CD8-positive, alpha-beta memory T cell (primary cell): ENCODE data around the gene CATSPER1. TPM values are rescaled to one million over a fixed set of nuclear protein-coding genes. Genes with fewer than 3 reads are reported as not detected.

ENCODE experiments used
- CTCF ChIA-PET: fragments of 350-600 bp; sonication (Branson Sonifier 250); formaldehyde crosslinking; loops from one replicate; lab custom pipeline; 2021; ENCODE audit warnings: antibody characterized with exemption; lab: Charles Lee
- POLR2A ChIA-PET: fragments of 350-600 bp; sonication (Branson Sonifier 250); formaldehyde crosslinking; loops from one replicate; lab custom pipeline; 2021; ENCODE audit warnings: antibody characterized with exemption; lab: Charles Lee
- DNase-seq, 5 donors: peaks; one replicate each; pipeline versions ENCODE4 v3.0.0 to v3.0.0-alpha.2; 2020 to 2022; ENCODE audit warnings: mixed read lengths in 1 of 5
- H3K27ac ChIP-seq: one replicate; pipeline ENCODE4 v1.7.0; 2013; ENCODE audit warnings: low read depth, mild to moderate bottlenecking, low read length, moderate library complexity
- H3K27me3 ChIP-seq: 2 replicates; pipeline ENCODE4 v1.7.0; 2013; ENCODE audit warnings: low read length, mild to moderate bottlenecking; ENCODE audit not compliant: insufficient read depth, poor library complexity, severe bottlenecking
- H3K36me3 ChIP-seq: 2 replicates; pipeline ENCODE4 v1.7.0; 2013; ENCODE audit warnings: mild to moderate bottlenecking, low read length, moderate library complexity; ENCODE audit not compliant: insufficient read depth
- H3K4me1 ChIP-seq: 2 replicates; pipeline ENCODE4 v1.7.0; 2013; ENCODE audit warnings: mild to moderate bottlenecking, low read length, moderate library complexity; ENCODE audit not compliant: insufficient read depth
- H3K4me3 ChIP-seq: 2 replicates; pipeline ENCODE4 v1.7.0; 2013; ENCODE audit warnings: mild to moderate bottlenecking, low read length
- H3K9me3 ChIP-seq: 2 replicates; pipeline ENCODE4 v1.7.0; 2013; ENCODE audit warnings: mild to moderate bottlenecking, low read length
- H3K27ac Mint-ChIP-seq, 8 donors: one replicate each; pipeline ENCODE4 v1.8.0; 2020 to 2021; ENCODE audit warnings: mixed read lengths in 8 of 8, mild to moderate bottlenecking in 6 of 8, inconsistent platforms in 3 of 8, moderate library complexity in 3 of 8
- H3K27me3 Mint-ChIP-seq, 2 donors: one replicate each; pipeline ENCODE4 v1.8.0; 2020 to 2021; ENCODE audit warnings: mixed read lengths in 2 of 2, mild to moderate bottlenecking in 1 of 2, moderate library complexity in 1 of 2
- H3K36me3 Mint-ChIP-seq, 3 donors: one replicate each; pipeline ENCODE4 v1.8.0; 2020 to 2021; ENCODE audit warnings: mixed read lengths in 3 of 3, inconsistent platforms in 1 of 3, mild to moderate bottlenecking in 1 of 3
- H3K4me1 Mint-ChIP-seq, 3 donors: one replicate each; pipeline ENCODE4 v1.8.0; 2020 to 2021; ENCODE audit warnings: mixed read lengths in 3 of 3, inconsistent platforms in 1 of 3, mild to moderate bottlenecking in 1 of 3
- H3K4me3 Mint-ChIP-seq, 7 donors: one replicate each; pipeline ENCODE4 v1.8.0; 2020 to 2021; ENCODE audit warnings: mixed read lengths in 7 of 7, mild to moderate bottlenecking in 6 of 7, moderate library complexity in 4 of 7, inconsistent platforms in 2 of 7
- H3K9me3 Mint-ChIP-seq, 5 donors: one replicate each; pipeline ENCODE4 v1.8.0; 2020 to 2022; ENCODE audit warnings: mixed read lengths in 5 of 5, mild to moderate bottlenecking in 3 of 5, moderate library complexity in 2 of 5, inconsistent platforms in 1 of 5
- polyA plus RNA-seq: library from polyadenylated mRNA; unstranded; fragments of 300-500 nt; fragmentation: Illumina TruSeq; gene quantifications from one replicate; pipeline ENCODE4 v1.2.3, GENCODE V29; 2021
- total RNA-seq, 2 experiments: library from RNA; stranded (reverse); gene quantifications; one replicate each; pipeline ENCODE4 v1.2.3, GENCODE V29; 2021

CATSPER1 gene
- total and polyA plus RNA-seq, 3 experiments from 2014 or later, result not detected

GRCh38 chr11:65988791-65989592 is 37.3 kb downstream of the CATSPER1 start:
- Histone ChIP-seq H3K36me3 (no peaks in the 10 kb centered on the region), H3K9me3 (no peaks in the 10 kb centered on the region), H3K27ac (no peak overlapping the region), H3K27me3 (no peaks in the 10 kb centered on the region), H3K4me1 (no peaks in the 10 kb centered on the region), H3K4me3 (no peak overlapping the region)
- Mint-ChIP-seq H3K4me3 (no peak overlapping the region), H3K27me3 (no peaks in the 10 kb centered on the region), H3K4me1 (peaks cover 5 to 7% (median 6%) of the 10 kb centered on the region in 3 donors), H3K27ac (peak overlapping the region in 5 of 8 donors; percentile 37 to 90 (median 74)), H3K9me3 (no peaks in the 10 kb centered on the region), H3K36me3 (peaks cover 0 to 5% (median 1%) of the 10 kb centered on the region in 3 donors)
- DNase-seq, result peak; percentile 80 to 92 (median 89)
- POLR2A ChIA-PET, result interaction anchor here (0.6 to 0.7 kb wide), 2 partner anchors 126 to 336 kb away, joined by 3 to 4 read pairs; no protein-coding TSS in a partner anchor
- CTCF ChIA-PET, result interaction anchor here (0.7 to 7.9 kb wide), 10 partner anchors 33 to 277 kb away, joined by 3 to 87 read pairs (median 4); partner anchors contain the start of genes AP5B1, CCDC85B, FIBP and FOSL1

DNA sequence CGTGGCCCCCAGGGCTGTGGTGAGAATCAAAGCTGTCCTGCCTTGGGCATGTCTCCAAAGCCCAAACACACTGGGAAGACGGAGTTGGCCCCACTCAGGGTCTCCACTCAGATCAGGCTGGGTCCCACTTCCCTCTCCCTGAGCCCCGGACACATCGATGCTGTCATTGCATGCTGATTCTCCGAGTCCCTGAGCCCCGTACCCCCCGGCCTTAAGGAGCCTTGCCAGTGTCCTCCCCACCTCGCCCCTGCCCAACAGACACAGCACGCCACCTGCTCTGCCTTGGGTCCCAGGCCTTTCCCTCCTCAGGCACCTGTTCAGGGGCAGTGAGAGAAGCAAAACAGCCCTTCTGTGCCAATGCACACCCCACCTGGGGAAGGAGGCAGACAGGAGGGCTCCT is 38.9 kb downstream of the CATSPER1 start:
- CTCF ChIA-PET, result interaction anchor here (7.9 kb wide), 1 partner anchor 100 kb away, joined by 87 read pairs; the partner anchor contains the start of genes CCDC85B and FIBP
- H3K9me3 ChIP-seq, result no peaks in the 10 kb centered on the region
- peaks cover 0 to 5% (median 1%) of the 10 kb centered on the region in 3 donors for H3K36me3 Mint-ChIP-seq
- POLR2A ChIA-PET, result no interaction called here
- no peaks in the 10 kb centered on the region for H3K9me3 Mint-ChIP-seq
- no peak overlapping the region for H3K4me3 Mint-ChIP-seq
- H3K27me3 ChIP-seq, result no peaks in the 10 kb centered on the region
- no peaks in the 10 kb centered on the region for H3K4me1 ChIP-seq
- no peak overlapping the region for H3K27ac ChIP-seq
- peaks cover 5 to 7% (median 6%) of the 10 kb centered on the region in 3 donors for H3K4me1 Mint-ChIP-seq
- H3K27ac Mint-ChIP-seq, result no peak overlapping the region
- no peak overlapping the region for H3K4me3 ChIP-seq
- H3K27me3 Mint-ChIP-seq, result no peaks in the 10 kb centered on the region
- H3K36me3 ChIP-seq, result no peaks in the 10 kb centered on the region
- DNase-seq, result no peak

DNA sequence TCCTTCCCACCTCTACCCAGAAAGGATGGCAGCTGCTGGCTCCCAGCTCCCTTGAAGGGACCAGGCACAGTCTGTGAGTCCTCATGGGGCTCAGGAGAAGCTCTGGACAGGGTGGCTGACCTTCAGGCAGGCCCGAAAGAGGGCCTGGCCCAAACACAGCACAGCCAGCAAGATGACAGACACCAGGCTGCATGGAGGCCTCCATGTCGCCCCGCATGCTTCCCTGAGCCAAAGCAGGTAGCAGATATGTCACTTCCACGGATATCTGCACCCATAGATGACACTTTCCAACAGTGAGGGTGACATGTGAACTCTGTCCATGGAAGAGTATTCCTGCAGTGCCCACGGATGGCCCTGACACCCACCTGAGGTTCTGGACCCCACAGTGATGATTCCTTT is 42.7 kb downstream of the CATSPER1 start:
- H3K36me3 ChIP-seq, result no peaks in the 10 kb centered on the region
- Mint-ChIP-seq H3K27ac (no peak overlapping the region), H3K36me3 (peaks cover 0 to 14% (median 3%) of the 10 kb centered on the region in 3 donors), H3K27me3 (no peaks in the 10 kb centered on the region), H3K4me3 (no peak overlapping the region), H3K9me3 (no peaks in the 10 kb centered on the region), H3K4me1 (no peaks in the 10 kb centered on the region)
- H3K27ac ChIP-seq, result no peak overlapping the region
- no peaks in the 10 kb centered on the region for H3K27me3 ChIP-seq
- no peak overlapping the region for H3K4me3 ChIP-seq
- no peaks in the 10 kb centered on the region for H3K4me1 ChIP-seq
- ChIA-PET CTCF (interaction anchor here (0.6 to 2.5 kb wide), 3 partner anchors 39 to 124 kb away, joined by 3 to 6 read pairs (median 3); partner anchors contain the start of genes CCDC85B and MUS81), POLR2A (no interaction called here)
- no peaks in the 10 kb centered on the region for H3K9me3 ChIP-seq
- no peak for DNase-seq

DNA sequence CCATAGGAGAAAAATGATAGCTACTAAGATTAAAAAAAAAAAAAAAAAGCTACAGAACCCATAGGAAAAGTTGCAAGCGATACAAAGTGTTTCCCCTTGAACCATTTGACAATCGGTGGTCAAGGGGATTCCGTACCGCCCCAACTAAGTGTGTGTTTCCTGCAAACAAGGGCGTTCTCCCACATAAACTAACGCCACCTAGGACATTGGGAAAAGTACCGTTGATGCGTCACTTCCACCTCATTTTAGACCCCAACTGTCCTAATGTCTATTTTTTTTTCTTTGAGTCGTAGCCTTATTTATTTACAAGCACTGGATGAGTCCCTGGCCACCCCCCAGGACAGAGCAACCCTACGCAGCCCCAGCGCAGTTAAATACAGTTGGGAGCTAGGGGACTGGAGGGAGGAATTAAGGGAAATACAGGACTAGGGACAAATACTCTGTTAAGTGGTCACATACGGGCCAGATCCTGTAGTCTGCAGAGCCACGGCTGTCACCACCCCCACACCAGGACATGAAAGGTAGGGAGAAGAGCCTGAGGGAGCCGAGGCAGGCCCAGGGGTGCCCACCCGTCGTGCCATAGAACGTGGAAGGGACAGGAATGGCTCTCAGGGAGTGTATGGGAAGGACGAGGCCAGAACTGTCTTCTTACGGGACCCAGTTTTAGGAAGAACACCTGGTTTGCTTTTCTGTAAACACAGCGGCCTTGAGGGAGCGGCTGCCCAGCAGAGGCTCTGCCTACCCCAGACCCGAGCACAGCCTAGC is 43.3 kb downstream of the CATSPER1 start:
- no peaks in the 10 kb centered on the region for H3K4me1 ChIP-seq
- POLR2A ChIA-PET, result interaction anchor here (0.6 kb wide), 1 partner anchor 99 kb away, joined by 6 read pairs; no protein-coding TSS in a partner anchor
- Mint-ChIP-seq H3K4me1 (no peaks in the 10 kb centered on the region), H3K36me3 (peaks cover 0 to 20% (median 3%) of the 10 kb centered on the region in 3 donors), H3K4me3 (no peak overlapping the region), H3K27me3 (no peaks in the 10 kb centered on the region), H3K27ac (peak overlapping the region in 1 of 8 donors; percentile 50), H3K9me3 (no peaks in the 10 kb centered on the region)
- DNase-seq, result no peak
- no peak overlapping the region for H3K27ac ChIP-seq
- no peaks in the 10 kb centered on the region for H3K27me3 ChIP-seq
- no peaks in the 10 kb centered on the region for H3K9me3 ChIP-seq
- CTCF ChIA-PET, result interaction anchor here (0.6 to 2.5 kb wide), 3 partner anchors 39 to 123 kb away, joined by 3 to 6 read pairs (median 3); partner anchors contain the start of genes CCDC85B and MUS81
- no peaks in the 10 kb centered on the region for H3K36me3 ChIP-seq
- no peak overlapping the region for H3K4me3 ChIP-seq

- H3K4me1 Mint-ChIP-seq, result no peaks in the 10 kb centered on the region
- no peak overlapping the region for H3K4me3 Mint-ChIP-seq
- peak overlapping the region in 1 of 8 donors; percentile 26 for H3K27ac Mint-ChIP-seq
- peaks cover 0 to 27% (median 3%) of the 10 kb centered on the region in 3 donors for H3K36me3 Mint-ChIP-seq
- Histone ChIP-seq H3K27ac (no peak overlapping the region), H3K36me3 (no peaks in the 10 kb centered on the region), H3K4me1 (no peaks in the 10 kb centered on the region), H3K4me3 (no peak overlapping the region), H3K27me3 (no peaks in the 10 kb centered on the region), H3K9me3 (no peaks in the 10 kb centered on the region)
- H3K9me3 Mint-ChIP-seq, result no peaks in the 10 kb centered on the region
- ChIA-PET CTCF (interaction anchor here (0.9 to 1.9 kb wide), 2 partner anchors 40 to 94 kb away, joined by 3 to 4 read pairs; partner anchors contain the start of gene FIBP), POLR2A (interaction anchor here (0.6 kb wide), 1 partner anchor 98 kb away, joined by 6 read pairs; no protein-coding TSS in a partner anchor)
- H3K27me3 Mint-ChIP-seq, result no peaks in the 10 kb centered on the region
- DNase-seq, result no peak
Measured at GRCh38 chr11:65981972-65982823, 44.1 kb downstream of the CATSPER1 start.

DNA sequence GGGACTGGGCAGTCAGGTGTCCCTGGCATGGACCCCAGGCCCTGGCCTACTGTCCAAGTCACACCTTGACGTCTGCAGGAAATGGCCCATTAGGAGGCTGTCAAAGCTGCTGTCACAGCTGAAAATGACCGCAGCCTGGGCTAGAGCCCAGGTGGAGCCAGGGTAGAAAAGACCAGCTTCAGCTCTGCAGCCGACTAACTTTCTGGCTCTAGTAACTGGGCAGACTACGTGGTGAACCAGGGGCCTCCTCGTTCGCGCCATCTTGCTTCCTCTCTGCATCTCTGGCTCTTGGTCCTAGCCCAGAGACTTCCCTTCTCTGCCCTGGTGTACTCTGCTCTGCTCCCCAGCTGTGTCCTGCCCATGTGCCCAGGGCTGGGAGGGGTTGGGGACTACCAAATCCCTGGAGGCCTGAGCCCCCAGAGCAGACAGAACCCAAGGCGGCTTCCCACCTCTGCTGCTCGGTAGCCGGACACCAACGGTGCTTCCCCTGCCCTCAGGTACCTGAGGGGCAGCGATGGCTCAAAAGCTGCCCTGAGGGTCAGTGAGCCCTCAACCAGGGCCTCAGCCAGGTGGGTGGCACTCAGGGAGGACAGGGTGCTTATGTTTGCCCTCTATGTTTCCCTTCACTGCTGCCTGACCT is 45.1 kb downstream of the CATSPER1 start:
- Histone ChIP-seq H3K27me3 (no peaks in the 10 kb centered on the region), H3K9me3 (no peaks in the 10 kb centered on the region), H3K27ac (no peak overlapping the region), H3K36me3 (no peaks in the 10 kb centered on the region), H3K4me1 (no peaks in the 10 kb centered on the region), H3K4me3 (no peak overlapping the region)
- DNase-seq, result no peak
- ChIA-PET POLR2A (no interaction called here), CTCF (interaction anchor here (0.7 to 1.9 kb wide), 2 partner anchors 41 to 93 kb away, joined by 3 to 4 read pairs; partner anchors contain the start of gene FIBP)
- no peaks in the 10 kb centered on the region for H3K27me3 Mint-ChIP-seq
- H3K27ac Mint-ChIP-seq, result no peak overlapping the region
- peaks cover 0 to 36% (median 3%) of the 10 kb centered on the region in 3 donors for H3K36me3 Mint-ChIP-seq
- H3K4me3 Mint-ChIP-seq, result no peak overlapping the region
- H3K4me1 Mint-ChIP-seq, result no peaks in the 10 kb centered on the region
- H3K9me3 Mint-ChIP-seq, result no peaks in the 10 kb centered on the region
